Activated naive CD4-positive, alpha-beta T cell treated with anti-CD3 and anti-CD28 coated beads for 36 hours (primary cell): Measurements from ENCODE around the gene MAP3K14. TPM values are rescaled to one million over a fixed set of nuclear protein-coding genes. Genes with fewer than 3 reads are reported as not detected.
A peak's percentile ranks its signal among the peaks of the same experiment; 100 is the strongest.

ENCODE experiments used
- CTCF ChIA-PET: fragments of 350-600 bp; sonication (Branson Sonifier 250); formaldehyde crosslinking; loops from one replicate; lab custom pipeline; 2021; ENCODE audit warnings: antibody characterized with exemption; lab: Charles Lee
- DNase-seq: peaks from one replicate; pipeline ENCODE4 v3.0.0-alpha.2; 2020
- H3K27ac Mint-ChIP-seq: one replicate; pipeline ENCODE4 v1.8.0; 2021; ENCODE audit warnings: mild to moderate bottlenecking, mixed read lengths
- H3K27me3 Mint-ChIP-seq: one replicate; pipeline ENCODE4 v1.8.0; 2021; ENCODE audit warnings: low read depth, mixed read lengths
- H3K36me3 Mint-ChIP-seq: one replicate; pipeline ENCODE4 v1.8.0; 2021; ENCODE audit warnings: low read depth, mixed read lengths
- H3K4me1 Mint-ChIP-seq: one replicate; pipeline ENCODE4 v1.8.0; 2021; ENCODE audit warnings: low read depth, mixed read lengths
- H3K4me3 Mint-ChIP-seq: one replicate; pipeline ENCODE4 v1.8.0; 2021; ENCODE audit warnings: mild to moderate bottlenecking, moderate library complexity, mixed read lengths
- H3K9me3 Mint-ChIP-seq: one replicate; pipeline ENCODE4 v1.8.0; 2021; ENCODE audit warnings: mixed read lengths
- intact Hi-C: fragments of 100-400 bp; cut with micrococcal nuclease; formaldehyde crosslinking; loops from one replicate; pipeline ENCODE4 v1.15.1; 2023
- total RNA-seq, 2 experiments: library from RNA; stranded (reverse); gene quantifications; one replicate each; pipeline ENCODE4 v1.2.3, GENCODE V29; 2021

The MAP3K14 gene
- total RNA-seq, 2 experiments from 2014 or later: 45.5 to 52.0 TPM

DNA sequence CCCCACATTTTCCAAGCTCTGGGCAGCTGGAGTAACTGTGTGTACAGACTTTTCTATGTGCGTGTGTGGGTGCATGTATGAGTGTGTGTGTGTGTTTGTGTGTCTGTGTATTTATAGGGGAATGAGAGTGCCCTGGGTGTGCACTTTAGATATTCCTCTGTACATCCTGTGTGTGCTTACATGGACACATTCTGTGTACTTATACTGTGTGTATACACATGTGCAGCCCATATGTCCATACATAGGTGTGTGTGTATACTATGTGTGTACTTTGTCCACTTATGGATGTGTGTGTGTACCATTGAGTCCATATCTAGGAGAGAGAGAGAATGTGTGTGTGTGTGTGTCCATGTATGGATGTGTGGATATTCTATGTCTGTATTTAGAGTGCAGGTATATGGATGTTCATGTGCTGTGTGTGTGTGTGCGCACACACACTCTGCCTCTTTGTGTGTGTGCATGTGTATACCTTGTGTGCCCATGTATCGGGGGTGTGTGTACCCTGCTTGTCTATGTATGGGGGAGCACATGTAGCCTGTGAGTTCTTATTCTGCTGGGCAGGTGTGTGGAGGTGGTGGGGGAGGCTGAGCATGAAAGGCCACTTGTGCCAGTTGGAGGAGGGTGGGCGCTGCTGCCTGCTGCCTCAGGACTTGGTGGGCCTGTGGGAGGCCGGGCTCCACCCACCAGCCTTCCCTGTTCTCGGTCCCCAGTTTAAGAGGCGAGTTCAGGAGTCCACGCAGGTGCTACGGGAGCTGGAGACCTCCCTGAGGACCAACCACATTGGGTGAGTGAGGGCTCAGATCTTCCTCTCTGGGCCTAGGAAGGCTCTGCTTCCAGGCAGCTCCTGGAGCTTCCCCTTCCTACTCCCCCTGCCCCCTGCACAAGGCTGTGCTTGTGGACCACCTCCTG is 84.1 kb downstream of the MAP3K14 start:
- Mint-ChIP-seq H3K9me3 (no peaks in the 10 kb centered on the region), H3K4me1 (peaks cover 76% of the 10 kb centered on the region), H3K27ac (peak overlapping the region; percentile 100), H3K4me3 (no peak overlapping the region), H3K36me3 (peaks cover 33% of the 10 kb centered on the region), H3K27me3 (no peaks in the 10 kb centered on the region)
- CTCF ChIA-PET: interaction anchor here (0.6 to 11.9 kb wide), 9 partner anchors 12 to 157 kb away, joined by 3 to 412 read pairs (median 5); partner anchors contain the start of genes ACBD4 and FMNL1
- no peak for DNase-seq
- intact Hi-C loops: no loop called here

- peak overlapping the region; percentile 100 for H3K27ac Mint-ChIP-seq
- no peaks in the 10 kb centered on the region for H3K27me3 Mint-ChIP-seq
- intact Hi-C loops: no loop called here
- peaks cover 85% of the 10 kb centered on the region for H3K4me1 Mint-ChIP-seq
- peaks cover 29% of the 10 kb centered on the region for H3K36me3 Mint-ChIP-seq
- DNase-seq: peak; percentile 44
- CTCF ChIA-PET: interaction anchor here (0.6 to 11.9 kb wide), 9 partner anchors 10 to 154 kb away, joined by 3 to 412 read pairs (median 6); partner anchors contain the start of genes ACBD4 and FMNL1
- H3K4me3 Mint-ChIP-seq: peak overlapping the region; percentile 2
- H3K9me3 Mint-ChIP-seq: no peaks in the 10 kb centered on the region
These were observed 85.2 kb downstream of the MAP3K14 start for GRCh38 chr17:45231481-45232116.

- peak overlapping the region; percentile 100 for H3K4me3 Mint-ChIP-seq
These were observed 85.9 kb downstream of the MAP3K14 start for GRCh38 chr17:45230787-45231480.

DNA sequence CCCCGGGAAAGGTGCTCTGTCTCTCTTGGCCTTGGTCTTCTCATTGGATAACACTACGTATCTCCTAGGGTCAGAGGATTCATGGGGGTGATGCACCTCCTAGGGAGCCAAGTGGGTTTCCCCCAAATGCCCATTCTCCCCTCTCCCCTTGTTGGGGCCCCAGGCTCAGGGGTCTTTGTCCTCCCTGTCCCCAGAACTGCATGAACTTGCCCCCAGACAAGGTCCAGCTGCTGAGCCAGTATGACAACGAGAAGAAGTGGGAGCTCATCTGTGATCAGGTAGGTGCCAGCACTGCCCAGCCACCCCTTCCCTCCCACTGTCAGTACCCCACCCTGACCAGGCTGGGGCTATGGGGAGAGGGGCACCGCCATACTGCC is 86.4 kb downstream of the MAP3K14 start:
- H3K4me1 Mint-ChIP-seq: peaks cover 88% of the 10 kb centered on the region
- no peak for DNase-seq
- H3K4me3 Mint-ChIP-seq: peak overlapping the region; percentile 100
- H3K36me3 Mint-ChIP-seq: peaks cover 28% of the 10 kb centered on the region
- intact Hi-C loops: no loop called here
- H3K27ac Mint-ChIP-seq: peak overlapping the region; percentile 100
- H3K9me3 Mint-ChIP-seq: no peaks in the 10 kb centered on the region
- CTCF ChIA-PET: interaction anchor here (0.8 to 11.9 kb wide), 7 partner anchors 9 to 198 kb away, joined by 3 to 412 read pairs (median 7); partner anchors contain the start of genes ACBD4 and FMNL1
- H3K27me3 Mint-ChIP-seq: no peaks in the 10 kb centered on the region

More at GRCh38 chr17:45230787-45231480, 85.9 kb downstream of the MAP3K14 start:
- Mint-ChIP-seq H3K4me1 (peaks cover 89% of the 10 kb centered on the region), H3K27me3 (no peaks in the 10 kb centered on the region), H3K36me3 (peaks cover 30% of the 10 kb centered on the region), H3K9me3 (no peaks in the 10 kb centered on the region), H3K27ac (peak overlapping the region; percentile 100)
- no peak for DNase-seq
- intact Hi-C loops: no loop called here
- CTCF ChIA-PET: interaction anchor here (0.8 to 11.9 kb wide), 9 partner anchors 10 to 197 kb away, joined by 3 to 412 read pairs (median 4); partner anchors contain the start of genes ACBD4 and FMNL1

GRCh38 chr17:45229681-45230409 is 87.0 kb downstream of the MAP3K14 start:
- intact Hi-C loops: loop anchor here (1.0 to 10.0 kb wide), 3 partner anchors 17 to 1015 kb away; partner anchors contain the start of gene UBTF
- H3K27ac Mint-ChIP-seq: peak overlapping the region; percentile 100
- no peaks in the 10 kb centered on the region for H3K9me3 Mint-ChIP-seq
- peaks cover 88% of the 10 kb centered on the region for H3K4me1 Mint-ChIP-seq
- CTCF ChIA-PET: interaction anchor here (0.8 to 11.9 kb wide), 10 partner anchors 9 to 199 kb away, joined by 3 to 412 read pairs (median 6); partner anchors contain the start of genes ACBD4 and FMNL1
- peaks cover 29% of the 10 kb centered on the region for H3K36me3 Mint-ChIP-seq
- DNase-seq: peak; percentile 62
- H3K4me3 Mint-ChIP-seq: peak overlapping the region; percentile 100
- no peaks in the 10 kb centered on the region for H3K27me3 Mint-ChIP-seq

GRCh38 chr17:45228763-45229539 is 87.9 kb downstream of the MAP3K14 start:
- CTCF ChIA-PET: interaction anchor here (0.6 to 15.6 kb wide), 9 partner anchors 4 to 180 kb away, joined by 3 to 412 read pairs (median 4); partner anchors contain the start of genes ACBD4 and FMNL1
- H3K27ac Mint-ChIP-seq: peak overlapping the region; percentile 100
- DNase-seq: peak; percentile 96
- peaks cover 31% of the 10 kb centered on the region for H3K36me3 Mint-ChIP-seq
- peak overlapping the region; percentile 100 for H3K4me3 Mint-ChIP-seq
- intact Hi-C loops: loop anchor here (1.0 to 10.0 kb wide), 3 partner anchors 18 to 1014 kb away; partner anchors contain the start of gene UBTF
- H3K27me3 Mint-ChIP-seq: no peaks in the 10 kb centered on the region
- no peaks in the 10 kb centered on the region for H3K9me3 Mint-ChIP-seq
- H3K4me1 Mint-ChIP-seq: peaks cover 82% of the 10 kb centered on the region

GRCh38 chr17:45227926-45228762 is 88.7 kb downstream of the MAP3K14 start:
- CTCF ChIA-PET: interaction anchor here (0.6 to 15.6 kb wide), 9 partner anchors 5 to 157 kb away, joined by 3 to 412 read pairs (median 4); partner anchors contain the start of genes ACBD4 and FMNL1
- H3K36me3 Mint-ChIP-seq: peaks cover 32% of the 10 kb centered on the region
- H3K4me1 Mint-ChIP-seq: peaks cover 78% of the 10 kb centered on the region
- no peaks in the 10 kb centered on the region for H3K9me3 Mint-ChIP-seq
- intact Hi-C loops: loop anchor here (5.0 to 10.0 kb wide), 2 partner anchors 256 to 1013 kb away; partner anchors contain the start of gene UBTF
- no peaks in the 10 kb centered on the region for H3K27me3 Mint-ChIP-seq
- peak; percentile 69 for DNase-seq
- peak overlapping the region; percentile 100 for H3K4me3 Mint-ChIP-seq
- H3K27ac Mint-ChIP-seq: peak overlapping the region; percentile 100

- intact Hi-C loops: loop anchor here (5.0 to 10.0 kb wide), 2 partner anchors 255 to 1013 kb away; partner anchors contain the start of gene UBTF
- Mint-ChIP-seq H3K27ac (peak overlapping the region; percentile 100), H3K9me3 (no peaks in the 10 kb centered on the region), H3K4me1 (peaks cover 71% of the 10 kb centered on the region), H3K27me3 (no peaks in the 10 kb centered on the region), H3K4me3 (peak overlapping the region; percentile 100), H3K36me3 (peaks cover 36% of the 10 kb centered on the region)
- DNase-seq: peak; percentile 49
- CTCF ChIA-PET: interaction anchor here (0.6 to 15.6 kb wide), 6 partner anchors 6 to 158 kb away, joined by 3 to 412 read pairs (median 14); partner anchors contain the start of gene FMNL1
These were observed 89.5 kb downstream of the MAP3K14 start for GRCh38 chr17:45227101-45227925.

- peak overlapping the region; percentile 100 for H3K27ac Mint-ChIP-seq
- no peaks in the 10 kb centered on the region for H3K27me3 Mint-ChIP-seq
- DNase-seq: no peak
- H3K4me3 Mint-ChIP-seq: peak overlapping the region; percentile 100
- H3K4me1 Mint-ChIP-seq: peaks cover 63% of the 10 kb centered on the region
- H3K9me3 Mint-ChIP-seq: no peaks in the 10 kb centered on the region
- CTCF ChIA-PET: interaction anchor here (0.8 to 15.6 kb wide), 8 partner anchors 6 to 91 kb away, joined by 3 to 412 read pairs (median 6); partner anchors contain the start of gene ACBD4
- peaks cover 33% of the 10 kb centered on the region for H3K36me3 Mint-ChIP-seq
- intact Hi-C loops: loop anchor here (1.0 to 10.0 kb wide), 5 partner anchors 9 to 1012 kb away; partner anchors contain the start of genes HEXIM2 and UBTF
These were observed 90.2 kb downstream of the MAP3K14 start for GRCh38 chr17:45226576-45226975.
